Right ventricle myocardium superior (tissue), 1 donor: ENCODE measurements around the gene HOXA9. TPM values are rescaled to one million over a fixed set of nuclear protein-coding genes. Genes with fewer than 3 reads are reported as not detected.
A peak's percentile ranks its signal among the peaks of the same experiment; 100 is the strongest.

Experiments
- ATAC-seq: fragments of 200-7000 bp; cut with Tn5 transposase; one replicate; pipeline ENCODE4 v1.9.1; 2020; ENCODE audit warnings: mild to moderate bottlenecking; ENCODE audit not compliant: poor library complexity
- DNase-seq: peaks from one replicate; pipeline ENCODE4 v3.0.0-alpha.2; 2020
- intact Hi-C: fragments of 100-400 bp; cut with DNase I; formaldehyde crosslinking; loops from one replicate; pipeline ENCODE4 v1.11.2; 2022
- long read RNA-seq: library from polyadenylated mRNA; unstranded; transcript quantifications from one replicate; pipeline ENCODE4 v2.0.0, GENCODE V29; 2021
- total RNA-seq: library from RNA; stranded (reverse); fragmentation: NEBNext Ultra II Directional; extraction: Animal tissue kit (Norgen Biotek cat#: 25700); gene quantifications from one replicate; pipeline ENCODE4 v1.2.1, GENCODE V29; 2021
- donor health status: DM: no; HTN: yes; CAD: no; lungs with severe emphysema.

The HOXA9 gene
- total RNA-seq = not detected
- long read RNA-seq = 0 reads

GRCh38 chr7:27165089-27165995, at the start of gene HOXA9:
Gene HOXA9 (minus strand): TSS chr7:27165537. CDS start chr7:27165457, 80 bp downstream.
- intact Hi-C loops = loop anchor here (10.0 kb wide), 1 partner anchor 1271 kb away; no protein-coding TSS in a partner anchor
- ATAC-seq = no peak
- DNase-seq = peak; percentile 75

DNA sequence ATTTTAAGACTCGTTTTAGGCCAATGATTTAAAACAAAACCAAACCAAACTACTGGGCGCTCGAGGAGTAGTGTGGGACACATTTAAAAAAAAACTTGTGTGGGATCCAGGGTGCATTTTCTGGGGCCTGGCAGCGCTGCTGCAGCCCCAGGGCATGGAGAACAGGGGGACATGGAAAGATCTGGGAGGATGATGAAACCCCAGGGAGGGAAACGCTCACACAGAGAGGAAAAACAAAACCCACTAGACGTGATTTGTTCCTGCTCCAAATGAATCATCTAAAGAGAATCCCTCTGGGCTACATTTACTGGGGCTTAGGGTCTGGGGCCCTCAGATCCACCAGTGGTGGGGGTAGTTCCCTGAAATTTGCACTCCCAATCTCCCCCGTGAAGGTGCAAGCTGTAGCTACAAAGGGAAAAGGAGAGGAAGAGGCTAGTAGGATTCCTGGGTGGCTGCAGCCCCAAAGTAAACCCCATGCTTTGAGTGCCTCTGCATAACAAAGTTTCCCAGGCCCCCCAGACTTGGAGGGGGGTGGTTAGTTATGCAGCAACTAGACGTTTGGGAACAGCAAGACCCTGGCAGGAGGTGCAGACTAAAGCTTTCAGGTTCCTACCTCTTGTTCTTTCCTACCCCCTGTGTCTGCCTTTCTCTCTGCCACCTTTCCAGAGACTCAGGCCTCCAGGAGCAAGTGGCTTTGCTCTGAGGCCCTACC, 49.1 kb upstream of the HOXA9 start:
- DNase-seq (no peak), ATAC-seq (no peak)
- intact Hi-C loops = no loop called here

DNA sequence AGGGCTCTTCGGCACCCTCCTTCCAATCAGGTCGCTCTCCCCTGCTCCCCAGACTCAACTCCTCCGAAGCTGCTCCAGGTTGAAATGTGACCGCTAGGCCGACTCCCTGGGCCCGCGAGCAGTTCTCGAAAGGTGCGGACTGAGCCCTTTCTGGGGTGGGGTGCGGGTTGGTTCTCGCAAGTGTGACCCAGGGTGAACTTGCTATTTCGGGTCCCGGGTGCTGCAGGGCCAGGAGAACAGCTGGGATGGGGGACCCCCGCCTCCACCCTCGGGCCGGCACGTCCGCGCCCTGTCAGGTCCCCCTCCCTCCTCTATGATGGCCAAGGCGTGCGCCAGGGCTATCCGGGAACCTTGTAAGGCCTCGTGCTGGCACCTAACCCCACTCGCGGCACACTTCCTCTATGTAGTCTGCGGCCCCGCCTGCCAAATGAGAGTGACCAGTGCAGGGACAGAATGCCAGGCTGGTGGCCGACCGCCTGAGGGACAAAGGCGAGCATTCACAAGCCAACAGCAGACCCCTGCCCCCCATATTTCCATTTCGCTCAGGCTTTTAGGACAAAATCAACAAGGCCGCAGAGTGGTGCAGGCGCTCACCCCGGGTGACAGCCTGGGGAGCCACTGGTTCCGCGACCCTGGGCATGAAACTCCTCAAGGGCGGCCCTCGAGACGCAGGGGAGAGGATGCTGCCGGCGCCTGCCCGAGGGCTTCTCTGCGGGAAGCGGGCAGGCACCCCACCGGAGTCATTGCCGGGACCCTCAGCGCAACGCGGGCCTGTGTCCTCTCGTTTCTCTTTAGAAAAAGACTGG, 48.3 kb upstream of the HOXA9 start:
- ATAC-seq = no peak
- DNase-seq = no peak
- intact Hi-C loops = no loop called here

DNA sequence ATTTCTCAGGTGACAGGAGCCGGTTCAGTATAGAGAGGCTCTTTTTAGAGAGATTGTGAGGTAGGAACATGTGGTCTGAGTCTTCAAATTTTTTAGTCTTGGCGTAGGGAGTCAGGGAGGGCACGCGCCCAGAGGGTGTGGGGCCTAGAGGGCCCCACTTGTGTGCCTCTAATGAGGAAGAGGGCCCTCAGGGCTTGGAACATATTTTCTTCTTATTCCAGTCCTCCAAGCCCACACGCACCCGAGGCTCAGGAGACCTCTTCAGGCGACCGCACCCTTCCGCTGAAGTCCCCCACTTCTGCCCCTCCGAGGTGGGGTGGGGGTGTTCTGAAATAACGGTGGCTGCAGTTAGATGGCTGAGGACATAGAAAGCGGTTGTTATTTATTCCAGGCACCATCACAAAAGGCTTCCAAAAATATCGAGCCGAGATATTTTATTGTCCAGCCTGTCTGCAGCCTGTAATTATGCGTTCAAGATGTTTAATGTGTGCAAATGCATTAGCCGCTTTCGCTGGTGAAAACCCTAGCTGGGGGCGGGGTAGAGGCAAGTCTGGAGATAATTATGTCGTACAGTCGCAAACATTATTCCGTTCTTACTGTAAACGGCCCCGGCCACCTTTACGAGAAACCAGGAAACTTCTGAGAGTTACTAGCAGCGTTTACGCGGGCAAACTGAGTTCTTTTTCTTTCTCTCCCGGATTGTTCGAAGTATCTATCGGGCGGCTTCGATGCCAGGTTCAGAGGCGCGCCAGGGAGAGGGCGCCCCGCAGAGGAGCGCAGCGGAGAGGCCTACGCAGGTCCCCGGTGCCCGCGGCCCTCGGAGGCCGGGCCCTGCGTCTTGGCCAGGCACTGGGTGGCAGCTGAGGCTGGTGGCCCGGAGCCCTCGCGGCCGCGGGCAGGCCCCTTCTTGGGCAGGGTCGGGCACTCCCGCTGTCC, 47.4 kb upstream of the HOXA9 start:
- DNase-seq (no peak), ATAC-seq (no peak)
- intact Hi-C loops = no loop called here

GRCh38 chr7:27211764-27212204, 46.4 kb upstream of the HOXA9 start:
- intact Hi-C loops = no loop called here
- DNase-seq = no peak
- ATAC-seq = no peak

- intact Hi-C loops = no loop called here
- DNase-seq (no peak), ATAC-seq (no peak)
Measured at GRCh38 chr7:27211084-27211446, 45.7 kb upstream of the HOXA9 start.

DNA sequence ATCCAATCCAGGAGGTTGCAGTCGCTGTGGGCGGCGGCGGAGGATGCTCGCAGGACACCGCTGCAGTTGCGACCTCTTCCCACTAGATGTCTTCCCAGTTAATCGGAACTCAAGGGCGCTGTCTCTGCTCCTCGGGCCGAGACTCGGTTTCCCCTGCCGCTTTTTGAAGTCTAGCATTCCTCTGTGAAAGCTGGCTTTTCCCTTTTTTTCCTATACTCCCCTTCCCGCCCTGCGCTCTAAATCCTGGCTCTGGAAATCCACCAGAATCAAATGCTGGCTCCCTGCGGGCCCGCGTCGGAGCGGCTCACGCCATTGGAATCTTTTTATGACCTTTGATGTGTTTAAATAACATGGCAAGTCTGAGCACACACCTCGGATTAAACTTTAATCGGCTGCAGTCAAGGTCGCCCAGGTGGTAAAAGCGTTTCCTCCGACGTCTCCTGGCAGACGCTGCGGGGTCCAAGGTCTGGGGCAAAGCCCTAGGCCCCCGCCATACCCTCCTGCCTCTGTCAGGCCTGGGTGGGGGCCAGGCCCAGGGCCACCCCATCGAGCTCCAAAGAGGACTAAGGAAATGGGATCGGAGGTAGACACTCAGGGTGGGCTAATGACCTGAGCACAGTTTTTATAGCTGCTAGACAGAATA, 45.2 kb upstream of the HOXA9 start:
- peak; percentile 85 for ATAC-seq
- DNase-seq = no peak
- intact Hi-C loops = no loop called here

GRCh38 chr7:27209933-27210440, 44.6 kb upstream of the HOXA9 start:
- intact Hi-C loops = loop anchor here (10.0 kb wide), 2 partner anchors 375 to 715 kb away; no protein-coding TSS in a partner anchor
- ATAC-seq (peak; percentile 23), DNase-seq (no peak)

GRCh38 chr7:27208998-27209397, 43.7 kb upstream of the HOXA9 start:
- intact Hi-C loops = loop anchor here (10.0 kb wide), 2 partner anchors 376 to 716 kb away; no protein-coding TSS in a partner anchor
- no peak for ATAC-seq
- DNase-seq = no peak

DNA sequence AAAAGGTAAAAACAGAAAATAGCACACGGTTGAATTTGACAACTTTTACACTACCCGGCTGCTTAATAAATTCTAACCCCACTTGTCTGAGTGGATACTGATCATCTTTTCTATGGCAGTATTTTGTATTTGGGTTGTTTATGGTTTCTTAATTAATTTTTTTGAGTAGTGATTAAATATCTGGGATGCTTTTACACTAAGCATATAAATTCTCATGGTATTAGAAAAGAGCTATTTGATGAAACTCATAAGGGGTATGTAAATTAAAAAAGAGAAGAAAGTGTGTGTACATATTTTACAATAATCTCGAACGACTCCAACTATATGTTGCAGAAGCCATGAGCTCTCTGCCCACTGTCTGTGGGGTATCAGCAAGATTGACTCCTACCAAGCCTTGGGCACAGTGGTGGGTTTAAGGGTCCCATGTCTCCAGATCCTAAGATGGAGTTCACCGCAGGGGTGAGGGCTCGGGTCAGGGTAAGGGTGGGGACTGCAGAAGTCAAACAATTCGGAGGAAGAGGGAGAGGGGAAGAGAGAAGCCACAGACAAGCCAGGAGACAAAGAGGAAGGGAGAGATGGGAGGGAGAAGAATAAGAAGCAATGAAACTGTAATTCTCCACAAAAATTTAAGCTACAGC, 42.1 kb upstream of the HOXA9 start:
- no peak for ATAC-seq
- DNase-seq = no peak
- intact Hi-C loops = loop anchor here (10.0 kb wide), 2 partner anchors 377 to 717 kb away; no protein-coding TSS in a partner anchor

DNA sequence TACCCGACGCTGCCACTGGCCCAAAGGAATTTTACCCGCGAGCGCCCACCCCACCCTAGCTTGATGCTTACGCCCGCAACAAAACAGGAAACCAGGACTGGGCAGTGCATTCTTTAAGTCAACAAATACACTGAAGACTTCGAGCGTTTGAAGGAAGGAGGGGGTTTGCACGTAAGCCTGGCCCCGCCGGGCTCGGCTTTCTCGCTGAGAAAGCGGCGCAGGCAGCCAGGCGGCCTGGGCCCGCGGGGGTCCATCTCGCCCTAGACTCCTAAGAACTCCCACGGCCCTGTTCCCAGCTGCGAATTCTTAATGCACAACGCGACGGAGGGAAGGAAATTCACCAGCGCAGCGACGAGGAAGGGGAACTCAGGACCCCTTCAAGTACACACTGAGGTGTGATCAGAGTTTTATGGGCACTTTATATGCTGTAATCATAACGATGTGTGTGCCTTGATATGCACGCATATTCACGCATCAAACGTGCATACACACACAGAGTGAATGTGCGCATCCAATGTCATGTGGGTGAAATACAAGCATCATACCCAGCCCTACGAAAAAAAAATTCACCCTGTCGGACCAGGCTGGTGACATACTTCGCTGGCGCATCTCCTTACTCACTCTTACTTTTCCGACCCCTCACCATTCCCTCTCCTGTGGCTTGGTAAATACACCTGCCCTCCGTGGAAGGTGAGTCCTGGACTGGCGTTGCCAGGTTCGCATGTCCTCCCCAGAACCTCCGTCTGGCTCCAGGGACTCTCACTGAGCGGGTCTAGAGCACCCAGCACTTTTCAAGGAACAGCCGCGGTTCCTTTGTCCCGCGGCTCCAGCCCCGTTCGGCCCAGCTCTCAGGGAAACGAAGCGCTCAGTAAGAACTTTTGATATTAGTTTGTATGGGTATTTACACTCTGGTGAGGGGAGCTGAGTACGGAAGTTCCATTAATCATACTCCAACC, 40.3 kb upstream of the HOXA9 start:
- DNase-seq (no peak), ATAC-seq (no peak)

DNA sequence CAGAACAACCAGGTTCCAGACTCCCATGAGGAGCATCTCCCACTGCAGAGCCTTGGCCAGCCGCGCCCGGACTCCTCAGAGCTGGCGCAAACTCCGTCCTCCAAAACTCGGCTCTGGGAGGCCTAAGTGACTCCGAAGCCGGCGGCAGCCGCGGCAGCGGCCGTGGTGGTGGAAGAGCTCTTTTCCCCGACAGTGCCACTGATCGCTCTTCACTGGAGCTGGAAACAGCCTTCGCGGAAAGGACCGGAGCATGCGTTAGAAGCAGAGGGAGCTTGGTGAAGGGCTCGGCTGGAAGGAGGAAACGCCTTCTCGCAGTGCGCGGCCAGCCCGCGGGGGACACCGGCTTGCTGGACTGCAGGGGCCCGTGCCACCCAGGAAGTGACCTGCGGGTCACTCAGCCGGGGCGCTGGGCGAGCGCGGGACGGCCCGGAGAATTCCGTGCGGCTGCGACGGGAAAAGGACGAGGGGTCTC, 39.5 kb upstream of the HOXA9 start:
- intact Hi-C loops = loop anchor here (10.0 kb wide), 2 partner anchors 380 to 720 kb away; no protein-coding TSS in a partner anchor
- ATAC-seq (no peak), DNase-seq (no peak)

More for the DNA sequence above, 40.3 kb upstream of the HOXA9 start:
- intact Hi-C loops = loop anchor here (10.0 kb wide), 2 partner anchors 379 to 719 kb away; no protein-coding TSS in a partner anchor

GRCh38 chr7:27203964-27204594, 38.7 kb upstream of the HOXA9 start:
- intact Hi-C loops = loop anchor here (10.0 kb wide), 2 partner anchors 381 to 721 kb away; no protein-coding TSS in a partner anchor
- ATAC-seq (no peak), DNase-seq (no peak)

DNA sequence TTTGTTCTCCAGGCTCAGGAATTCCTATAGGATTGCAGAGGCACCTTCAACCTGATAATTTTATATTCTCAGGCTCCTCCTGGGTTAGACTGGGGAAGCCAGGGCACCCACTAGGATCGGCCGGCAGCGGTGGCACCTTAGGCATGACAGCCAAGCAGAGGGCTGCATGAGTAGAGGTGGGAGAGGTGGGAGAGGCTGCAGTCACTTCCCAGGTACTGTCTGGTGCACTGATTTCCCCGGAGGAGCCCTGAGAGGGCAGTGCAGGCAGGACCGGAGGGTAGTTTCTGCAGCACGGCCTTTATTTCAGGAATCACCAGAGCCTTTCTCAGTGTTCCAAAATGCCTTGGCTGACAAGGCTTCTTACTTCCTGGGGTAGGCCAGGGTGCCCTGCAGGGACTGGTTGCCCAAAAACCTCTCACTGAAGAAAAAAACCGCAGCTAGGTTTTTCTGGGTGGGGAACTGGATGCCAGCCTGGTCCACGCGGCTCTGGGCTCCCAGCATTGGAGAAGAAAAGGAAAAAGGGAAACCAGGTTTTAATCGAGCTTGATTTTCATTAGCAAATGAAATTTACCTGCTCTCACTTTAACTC, 38.1 kb upstream of the HOXA9 start:
- ATAC-seq = no peak
- intact Hi-C loops = loop anchor here (10.0 kb wide), 2 partner anchors 381 to 721 kb away; no protein-coding TSS in a partner anchor
- no peak for DNase-seq

DNA sequence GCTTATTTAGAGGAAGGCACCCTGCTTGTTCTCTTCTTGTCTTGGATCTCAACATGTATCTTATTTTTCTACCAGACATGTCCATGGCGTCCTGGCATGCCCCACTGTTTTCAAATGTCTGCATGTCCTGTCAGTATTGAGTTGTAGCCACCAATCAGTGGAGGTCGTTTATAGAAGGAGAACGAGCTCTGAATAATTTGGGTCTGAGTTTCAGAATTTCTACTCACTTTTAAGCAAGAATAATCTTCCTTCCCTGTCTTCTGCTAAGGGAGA, 37.5 kb upstream of the HOXA9 start:
- ATAC-seq (no peak), DNase-seq (no peak)
- intact Hi-C loops = loop anchor here (10.0 kb wide), 2 partner anchors 382 to 722 kb away; no protein-coding TSS in a partner anchor
